DMS53 treated with DMSO at 0.1 percent for 48 hours (cell line): ENCODE results near the gene PGPEP1.
"Not testable (repeated sequence)": the region's sequence is repeated elsewhere in the genome, so short reads cannot be mapped to it uniquely, and the experiment has no call there.

Experiments
- DNase-seq: peaks from one replicate; lab custom pipeline; 2025; ENCODE audit not compliant: unreplicated experiment; lab: John Stamatoyannopoulos, UW

PGPEP1 gene

DNA sequence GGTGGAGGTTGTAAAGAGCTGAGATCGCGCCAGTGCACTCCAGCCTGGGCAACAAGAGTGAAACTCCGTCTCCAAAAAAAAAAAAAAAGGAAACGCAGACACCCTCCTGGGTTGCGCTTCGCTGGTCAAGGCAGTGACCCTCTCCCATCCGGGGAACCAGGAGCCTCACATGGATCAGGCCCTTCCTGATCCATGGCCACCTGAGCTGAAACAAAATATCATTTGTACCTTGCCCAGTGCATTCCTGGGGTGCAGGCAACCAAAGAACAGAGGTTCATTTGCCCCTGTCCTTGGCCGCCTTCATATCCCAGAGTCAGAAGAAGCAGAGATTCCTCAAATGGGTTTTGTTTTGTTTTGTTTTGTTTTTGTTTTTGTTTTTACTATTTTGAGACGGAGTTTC, 9.5 kb upstream of the PGPEP1 start:
- no peak for DNase-seq

DNA sequence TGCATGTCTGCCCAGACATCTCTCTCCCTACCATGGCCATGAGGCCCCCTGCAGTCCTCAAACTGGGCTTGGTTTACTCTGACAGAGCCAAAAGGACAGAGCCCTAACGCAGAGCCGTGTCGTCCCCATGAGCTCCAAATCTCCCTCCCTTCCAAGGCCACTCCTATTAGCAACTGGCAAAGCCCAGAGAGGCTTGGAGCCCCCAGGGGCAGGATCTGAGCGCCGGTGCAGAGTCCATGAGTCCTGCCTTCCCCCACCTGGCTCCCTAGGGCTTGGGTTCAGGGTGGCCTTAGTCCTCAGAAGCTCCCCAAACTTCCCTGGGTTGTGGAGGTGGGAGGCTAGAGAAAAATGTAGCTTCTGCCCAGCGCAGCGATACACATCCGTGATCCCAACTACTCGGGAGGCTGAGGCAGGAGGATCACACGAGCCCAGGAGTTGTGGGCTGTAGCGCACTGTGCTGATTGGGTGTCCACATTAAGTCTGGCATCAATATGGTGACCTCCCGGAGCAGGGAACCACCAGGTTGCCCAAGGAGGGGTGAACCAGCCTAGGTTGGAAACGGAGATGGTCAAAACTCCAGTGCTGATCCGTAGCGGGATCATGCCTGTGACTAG, 7.4 kb upstream of the PGPEP1 start:
- DNase-seq, result no peak

DNA sequence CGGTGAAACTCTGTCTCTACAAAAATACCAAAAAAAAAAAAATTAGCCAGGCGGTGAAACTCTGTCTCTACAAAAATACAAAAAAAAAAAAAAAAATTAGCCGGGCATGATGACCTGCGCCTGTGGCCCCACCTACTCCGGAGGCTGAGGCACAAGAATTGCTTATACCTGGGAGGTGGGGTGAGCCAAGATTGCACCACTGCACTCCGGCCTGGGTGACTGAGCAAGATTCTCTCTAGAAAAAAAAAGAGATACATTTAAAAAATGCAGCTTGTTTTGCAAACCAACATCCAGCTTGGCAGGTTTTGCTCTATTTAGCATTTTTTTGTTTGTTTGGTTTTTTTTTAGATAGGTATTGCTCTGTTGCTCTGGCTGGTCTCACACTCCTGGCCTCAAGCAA, 6.7 kb upstream of the PGPEP1 start:
- no peak for DNase-seq

DNA sequence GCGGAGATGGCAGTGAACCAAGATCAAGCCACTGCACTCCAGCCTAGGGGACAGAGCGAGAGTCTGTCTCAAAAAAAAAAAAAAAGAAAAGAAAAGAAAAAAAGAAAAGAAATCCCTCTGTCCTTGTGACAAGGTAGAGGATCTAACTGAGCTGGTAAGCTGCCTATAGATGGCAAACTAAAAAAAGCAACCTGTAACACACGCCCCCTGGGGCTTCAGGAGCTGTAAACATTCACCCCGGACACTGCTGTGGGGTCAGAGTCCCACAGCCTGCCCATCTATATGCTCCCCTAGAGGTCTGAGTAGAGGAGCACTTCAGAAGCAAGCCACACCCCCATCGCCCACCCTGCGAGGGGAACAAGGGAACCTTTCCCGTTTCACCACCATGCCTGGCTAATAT, 4.3 kb upstream of the PGPEP1 start:
- DNase-seq, result no peak

DNA sequence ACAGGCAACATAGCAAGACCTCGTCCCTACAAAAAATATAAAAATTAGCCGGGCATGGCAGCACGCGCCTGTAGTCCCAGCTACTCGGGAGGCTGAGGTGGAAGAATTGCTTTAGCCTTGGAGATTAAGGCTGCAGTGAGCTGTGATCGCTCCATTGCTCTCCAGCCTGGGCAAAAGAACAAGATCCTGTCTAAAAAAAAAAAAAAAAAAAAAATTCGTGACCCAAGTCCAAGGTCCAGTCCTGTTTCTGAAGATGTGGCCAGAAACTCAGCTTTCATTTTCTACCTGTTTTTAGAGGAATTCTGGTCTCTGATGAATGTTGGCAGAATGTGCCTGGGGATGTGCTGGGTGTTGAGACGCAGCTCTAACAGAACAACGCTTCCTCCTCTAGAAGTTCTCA, 1.9 kb upstream of the PGPEP1 start:
- no peak for DNase-seq

DNA sequence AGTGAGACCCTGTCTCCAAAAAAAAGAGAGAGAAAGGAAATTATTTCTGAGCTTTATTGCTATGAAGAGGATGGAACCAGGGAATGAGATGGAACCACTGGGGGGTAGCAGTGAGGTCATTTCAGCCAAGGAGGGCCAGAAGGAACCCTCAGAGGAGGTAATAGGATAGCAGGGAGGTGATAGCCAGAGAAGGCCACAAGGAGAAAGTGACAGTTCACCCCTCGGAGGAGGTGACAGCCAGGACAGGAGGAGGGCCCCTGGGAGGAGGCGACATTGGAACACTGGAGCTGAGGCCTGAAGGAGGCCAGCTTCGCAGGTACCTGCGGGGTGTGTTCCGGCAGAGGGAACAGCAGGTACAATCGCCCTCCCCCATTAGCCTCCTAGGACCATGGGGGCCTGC, 675 bp upstream of the PGPEP1 start:
- no peak for DNase-seq

DNA sequence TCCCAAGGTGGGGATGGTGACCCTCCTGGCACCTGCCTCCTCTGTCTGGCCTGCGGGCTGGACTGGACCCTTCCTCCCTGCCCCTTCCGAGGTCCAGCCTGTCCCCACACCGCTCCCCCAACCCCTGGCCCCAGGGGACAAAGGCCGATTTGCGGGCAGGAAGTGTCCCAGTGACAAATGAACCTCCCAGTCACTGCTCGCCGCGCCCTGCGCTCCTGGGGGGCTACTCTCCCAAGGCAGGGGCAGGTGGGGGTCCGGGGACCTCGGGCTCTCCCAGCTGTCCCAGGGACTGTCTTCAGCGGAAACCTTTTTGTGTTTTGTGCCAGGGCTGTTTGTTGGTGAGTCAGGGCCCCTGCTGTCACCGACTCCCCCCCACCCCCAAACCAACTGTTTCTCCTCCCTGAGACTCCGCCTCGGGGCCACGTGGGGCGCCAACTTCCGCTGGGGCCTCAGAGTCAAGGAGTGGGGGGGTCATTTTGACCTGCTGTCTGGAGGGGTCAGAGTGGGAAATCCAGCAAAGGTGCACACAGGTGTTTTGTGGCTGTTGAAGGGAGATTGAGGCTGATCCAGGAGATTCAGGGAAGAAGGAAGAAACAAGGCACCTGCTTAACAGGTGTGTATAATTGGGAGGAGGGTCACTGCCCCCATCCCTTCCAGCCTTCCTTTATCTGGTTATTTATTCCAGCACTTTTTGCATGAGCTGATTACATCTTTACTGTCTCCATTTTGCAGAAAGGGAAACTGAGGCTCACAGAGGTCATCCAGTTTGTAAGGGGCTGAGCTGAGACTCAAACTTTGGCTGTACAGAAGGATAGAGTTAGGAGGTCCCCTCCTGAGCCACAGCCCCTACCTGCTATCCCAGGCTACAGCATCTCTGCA, 831 bp downstream of the PGPEP1 start:
- no peak for DNase-seq

DNA sequence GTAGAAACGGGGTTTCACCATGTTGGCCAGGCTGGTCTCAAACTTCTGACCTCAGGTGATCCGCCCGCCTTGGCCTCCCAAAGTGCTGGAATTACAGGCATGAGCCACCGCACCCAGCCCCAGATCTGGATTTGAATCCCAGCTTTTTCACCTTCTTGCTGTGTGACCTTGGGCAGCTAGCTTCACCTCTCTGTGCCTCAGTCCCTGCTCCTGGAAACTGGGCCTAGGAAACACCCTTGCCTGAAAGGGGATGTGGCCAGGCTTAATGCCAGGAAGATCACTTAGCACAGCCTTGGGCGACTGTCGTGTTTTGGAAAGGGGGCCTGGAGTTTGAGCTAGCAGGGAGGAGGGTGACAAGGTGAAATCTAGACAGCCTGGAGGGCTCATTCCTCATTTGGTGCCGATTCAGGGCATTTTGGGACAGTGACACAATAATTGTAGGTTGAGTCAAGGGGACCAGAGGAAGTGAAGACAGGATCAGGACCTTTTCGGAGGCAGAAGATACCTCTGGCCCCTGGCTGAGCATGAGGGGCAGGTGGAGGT, 1.8 kb downstream of the PGPEP1 start:
- no peak for DNase-seq

DNA sequence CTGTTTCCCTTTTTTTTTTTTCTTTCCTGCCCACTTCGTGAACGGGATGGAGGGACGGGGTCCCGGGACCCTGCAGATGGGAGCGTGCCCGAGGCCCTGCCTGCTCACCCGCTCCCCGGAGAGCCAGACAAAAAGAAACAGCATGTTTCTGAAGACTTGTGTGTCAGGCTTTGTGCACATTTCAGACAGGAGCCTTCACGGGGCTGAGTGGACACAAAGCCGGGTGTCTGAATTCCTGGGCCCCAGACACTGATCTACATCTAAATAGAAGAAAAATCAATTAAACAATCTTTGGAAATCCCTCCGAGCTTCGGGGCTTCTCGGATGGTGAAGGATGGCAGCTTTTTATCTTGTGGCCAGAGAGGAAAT, 4.2 kb downstream of the PGPEP1 start:
- DNase-seq, result no peak

DNA sequence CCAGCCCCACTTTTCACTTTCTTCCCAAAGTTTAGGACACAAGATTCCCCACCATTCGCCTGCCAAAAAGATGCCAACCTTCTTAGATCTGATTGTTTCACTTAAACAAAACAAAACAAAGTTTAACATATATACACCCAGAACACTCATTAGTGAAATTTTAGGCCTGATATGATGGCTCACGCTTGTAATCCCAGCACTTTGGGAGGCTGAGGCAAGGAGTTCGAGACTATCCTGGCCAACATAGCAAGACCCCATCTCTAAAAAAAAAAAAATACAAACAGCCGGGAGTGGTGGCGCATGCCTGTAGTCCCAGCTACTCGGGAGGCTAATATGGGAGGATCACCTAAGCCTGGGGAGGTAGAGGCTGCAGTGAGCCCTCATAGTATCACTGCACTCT, 4.9 kb downstream of the PGPEP1 start:
- DNase-seq, result no peak

DNA sequence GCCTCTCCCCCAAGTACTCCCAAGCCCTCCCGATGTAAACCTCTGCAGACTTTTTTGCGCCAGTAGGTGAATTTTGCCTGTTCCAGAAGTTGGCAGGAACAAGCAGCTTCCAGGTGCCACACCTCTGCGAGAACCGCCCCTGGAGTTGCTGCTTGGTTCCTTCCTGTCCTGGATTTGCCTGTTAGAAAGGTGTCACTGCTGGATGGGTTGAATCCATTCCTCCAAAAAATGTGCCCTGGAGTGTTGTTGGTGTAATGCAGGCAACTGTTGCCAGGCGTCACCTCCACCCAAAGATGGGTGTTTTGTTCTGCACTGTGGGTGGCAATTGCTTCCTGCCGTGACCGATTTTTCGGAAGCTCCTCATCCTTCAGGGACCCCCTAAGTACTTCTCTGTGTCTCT, 5.7 kb downstream of the PGPEP1 start:
- DNase-seq, result no peak

DNA sequence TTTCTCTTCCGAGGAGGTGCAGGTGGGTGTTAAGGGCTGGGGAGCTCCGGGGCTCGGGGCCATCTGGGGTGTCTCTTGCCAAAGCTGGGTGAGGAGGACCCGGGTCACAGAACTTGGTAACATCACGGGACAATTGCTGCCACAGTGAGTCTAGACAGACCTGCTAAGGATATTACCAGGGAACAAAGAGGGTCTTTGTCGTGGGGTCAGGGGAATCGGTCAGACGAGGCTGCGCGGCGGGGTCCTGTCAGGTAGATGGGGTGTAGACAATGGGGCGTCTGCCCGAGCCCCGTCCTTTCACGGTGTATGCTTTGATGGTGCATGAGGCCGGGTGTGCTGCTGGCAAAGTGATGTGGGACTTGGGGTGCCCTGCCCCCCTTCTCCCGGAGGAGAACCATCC, 7.8 kb downstream of the PGPEP1 start:
- DNase-seq, result no peak

DNA sequence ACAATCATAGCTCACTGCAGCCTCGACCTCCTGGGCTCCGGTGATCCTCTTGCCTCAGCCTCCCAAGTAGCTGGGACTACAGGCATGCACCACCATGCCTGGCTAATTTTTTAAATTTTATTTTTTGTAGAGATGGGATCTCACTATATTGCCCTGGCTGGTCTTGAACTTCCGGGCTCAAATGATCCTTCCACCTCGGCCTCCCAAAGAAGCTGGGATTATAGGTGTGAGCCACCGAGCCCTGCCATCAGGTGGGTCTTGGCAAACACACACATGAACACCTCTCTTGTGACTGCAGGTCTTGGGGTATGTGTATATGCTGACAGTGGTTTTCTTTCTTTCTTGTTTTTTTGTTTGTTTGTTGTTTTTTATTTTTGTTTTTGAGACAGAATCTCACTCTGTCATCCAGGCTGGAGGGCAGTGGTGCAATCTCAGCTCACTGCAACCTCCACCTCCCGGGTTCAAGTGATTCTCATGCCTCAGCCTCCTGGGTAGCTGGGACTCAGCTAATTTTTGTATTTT, 8.5 kb downstream of the PGPEP1 start:
- not testable (repeated sequence) for DNase-seq

DNA sequence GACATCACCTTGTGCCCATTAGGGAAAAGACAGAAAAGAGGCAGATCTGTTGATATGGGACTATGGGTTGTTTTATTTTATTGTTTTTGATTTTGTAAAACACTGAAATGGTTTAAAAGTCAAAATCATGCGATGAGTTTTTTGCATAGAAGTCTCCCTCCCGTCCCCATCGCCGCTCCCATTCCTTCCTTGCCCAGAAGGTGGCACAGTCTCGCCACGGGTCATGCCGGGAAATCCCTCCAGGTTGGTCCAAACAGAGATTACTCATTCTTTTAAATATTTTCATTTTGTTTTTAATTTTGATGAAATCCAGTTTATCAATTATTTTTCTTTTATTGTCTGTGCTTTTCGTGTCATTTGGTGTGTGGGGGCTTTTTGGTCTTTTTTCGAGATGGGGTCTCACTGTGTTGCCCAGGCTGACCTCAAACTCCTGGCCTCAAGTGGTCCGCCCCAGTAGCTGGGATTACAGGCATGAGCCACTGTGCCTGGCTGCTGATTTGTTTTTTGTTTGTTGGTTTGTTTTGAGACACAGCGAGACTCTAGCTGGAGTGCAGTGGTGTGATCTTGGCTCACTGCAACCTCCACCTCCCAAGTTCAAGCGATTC, 9.2 kb downstream of the PGPEP1 start:
- peak; percentile 32 for DNase-seq

DNA sequence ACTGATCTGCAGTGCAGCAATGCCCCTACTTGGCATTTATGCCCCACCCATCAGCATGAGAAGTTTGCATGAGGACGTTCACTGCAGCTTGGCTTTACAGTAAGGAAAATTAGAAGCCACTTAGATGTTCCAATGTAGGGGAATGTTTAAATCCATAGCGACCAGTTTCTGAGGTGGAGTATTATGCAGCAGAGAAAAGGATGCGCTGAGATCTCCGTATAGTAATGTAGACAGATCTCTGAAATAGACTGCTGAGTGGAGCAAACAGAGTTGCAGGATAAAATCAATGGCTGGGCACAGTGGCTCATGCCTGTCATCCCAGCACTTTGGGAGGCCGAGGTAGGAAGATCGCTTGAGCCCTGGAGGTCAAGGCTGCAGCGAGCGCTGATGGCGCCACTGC, 10.1 kb downstream of the PGPEP1 start:
- no peak for DNase-seq

DNA sequence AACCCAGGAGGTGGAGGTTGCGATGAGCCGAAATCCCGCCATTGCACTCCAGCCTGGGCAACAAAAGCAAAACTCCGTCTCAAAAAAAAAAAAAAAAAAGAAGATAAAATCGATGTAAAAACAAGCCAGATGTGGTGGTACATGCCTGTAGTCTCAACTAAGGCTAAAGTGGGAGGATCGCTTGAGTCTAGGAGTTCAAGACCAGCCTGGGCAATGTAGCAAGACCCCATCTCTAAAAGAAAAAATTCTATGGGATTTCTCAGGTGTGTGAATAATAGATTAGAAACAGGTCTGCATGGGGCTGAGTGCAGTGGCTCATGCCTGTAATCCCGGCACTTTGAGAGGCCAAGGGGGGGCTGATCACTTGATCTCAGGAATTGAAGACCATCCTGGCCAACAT, 11.1 kb downstream of the PGPEP1 start:
- no peak for DNase-seq

DNA sequence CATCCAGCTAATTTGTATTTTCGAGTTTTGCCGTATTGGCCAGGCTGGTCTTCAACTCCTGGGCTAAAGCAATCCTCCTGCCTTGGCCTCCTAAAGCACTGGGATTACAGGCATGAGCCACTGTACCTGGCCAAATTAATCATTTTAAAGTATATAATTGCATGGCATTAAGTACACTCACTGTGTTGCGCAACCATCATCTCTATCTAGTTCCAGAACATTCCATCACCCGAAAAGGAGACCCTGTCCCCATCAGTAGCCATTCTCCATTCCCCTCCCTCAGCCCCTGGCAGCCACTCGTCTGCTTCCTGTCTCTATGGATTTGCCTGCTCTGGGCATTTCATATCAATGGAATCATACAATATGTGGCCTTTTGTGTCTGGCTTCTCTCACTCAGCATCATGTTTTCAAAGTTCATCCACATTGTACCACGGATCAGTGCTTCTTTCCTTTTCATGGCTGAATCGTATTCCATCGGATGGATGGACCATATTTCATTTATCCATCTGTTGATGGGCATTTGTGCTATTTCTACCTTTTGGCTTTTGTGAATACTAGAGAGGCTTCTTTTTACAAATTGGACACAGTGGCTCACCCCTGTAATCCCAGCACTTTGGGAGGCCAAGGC, 13.1 kb downstream of the PGPEP1 start:
- no peak for DNase-seq

DNA sequence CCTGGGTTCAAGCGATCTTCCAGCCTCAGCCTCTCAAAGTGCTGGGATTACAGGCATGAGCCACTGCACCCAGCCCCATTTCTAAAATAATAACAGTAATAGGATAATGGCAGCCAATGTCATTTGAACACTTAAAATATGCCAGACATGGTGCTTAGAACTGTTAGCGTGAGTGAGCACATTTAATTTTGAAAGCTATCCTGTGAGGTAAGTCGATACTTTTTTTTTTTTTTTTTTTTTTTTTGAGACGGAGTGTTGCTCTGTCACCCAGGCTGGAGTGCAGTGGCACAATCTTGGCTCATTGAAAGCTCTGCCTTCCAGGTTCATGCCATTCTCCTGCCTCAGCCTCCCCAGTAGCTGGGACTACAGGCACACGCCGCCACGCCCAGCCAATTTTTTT, 14.3 kb downstream of the PGPEP1 start:
- not testable (repeated sequence) for DNase-seq

DNA sequence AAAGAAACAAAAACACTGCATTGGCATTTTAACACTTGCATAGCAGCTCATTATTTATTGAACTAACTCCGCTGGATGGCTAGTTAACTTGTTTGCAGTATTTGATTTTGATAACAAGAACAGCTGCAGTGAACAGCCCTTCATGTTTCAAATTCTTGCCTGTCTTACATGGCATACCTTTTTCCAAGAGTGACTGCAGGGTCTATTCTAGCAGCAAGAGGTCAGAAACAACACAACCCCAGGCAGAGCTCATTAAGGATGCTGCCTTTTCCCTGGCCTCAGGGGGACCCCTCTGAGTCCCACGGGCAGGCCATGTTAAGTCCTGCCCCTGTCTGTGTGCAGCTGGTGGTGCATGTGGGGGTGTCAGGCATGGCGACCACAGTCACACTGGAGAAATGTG, 16.6 kb downstream of the PGPEP1 start:
- DNase-seq, result no peak

DNA sequence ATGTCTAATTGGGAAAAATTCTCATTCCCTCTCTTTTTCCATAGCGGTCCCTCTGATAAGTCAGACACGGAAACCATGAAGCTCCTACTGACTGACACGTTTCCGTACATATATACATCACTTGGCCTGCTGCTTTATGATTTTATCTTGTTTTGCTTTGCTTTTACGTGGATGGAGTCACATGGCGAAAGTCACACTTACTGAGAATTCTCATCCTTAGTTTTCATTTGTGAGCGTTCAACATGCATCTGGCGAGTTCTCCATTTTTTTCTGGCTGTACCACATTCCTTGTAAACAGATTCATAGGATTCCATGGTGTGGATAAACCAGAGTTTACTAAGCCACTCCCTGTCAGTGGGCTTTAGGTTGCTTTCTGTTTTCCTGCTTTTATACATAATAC, 21.2 kb downstream of the PGPEP1 start:
- DNase-seq, result no peak

DNA sequence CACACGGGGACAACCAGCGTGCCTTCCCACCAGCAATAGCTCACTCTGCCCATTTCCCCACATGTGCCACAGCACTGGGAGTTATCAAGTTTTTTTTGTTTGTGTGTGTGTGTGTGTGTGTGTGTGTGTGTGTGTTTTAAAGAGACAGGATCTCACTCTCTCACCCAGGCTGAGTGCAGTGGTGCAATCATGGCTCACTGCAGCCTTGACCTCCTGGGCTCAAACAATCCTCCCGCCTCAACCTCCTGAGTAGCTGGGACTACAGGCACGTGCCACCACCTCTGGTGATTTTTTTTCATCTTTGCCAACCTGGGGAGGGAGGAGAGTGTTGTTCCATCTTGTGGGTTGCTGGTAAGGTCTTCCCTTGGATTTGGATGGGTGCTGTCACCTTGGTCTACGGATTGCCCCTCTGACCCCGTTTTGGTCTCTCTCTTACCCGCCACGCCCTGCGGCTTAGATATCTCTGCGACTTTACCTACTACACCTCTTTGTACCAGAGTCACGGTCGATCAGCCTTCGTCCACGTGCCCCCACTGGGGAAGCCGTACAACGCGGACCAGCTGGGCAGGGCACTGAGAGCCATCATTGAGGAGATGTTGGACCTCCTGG, 22.6 kb downstream of the PGPEP1 start:
- no peak for DNase-seq
